ENCODE data around the gene SIAH2. TPM values are rescaled to one million over a fixed set of nuclear protein-coding genes. Genes with fewer than 3 reads are reported as not detected.

The SIAH2 gene, protein sequence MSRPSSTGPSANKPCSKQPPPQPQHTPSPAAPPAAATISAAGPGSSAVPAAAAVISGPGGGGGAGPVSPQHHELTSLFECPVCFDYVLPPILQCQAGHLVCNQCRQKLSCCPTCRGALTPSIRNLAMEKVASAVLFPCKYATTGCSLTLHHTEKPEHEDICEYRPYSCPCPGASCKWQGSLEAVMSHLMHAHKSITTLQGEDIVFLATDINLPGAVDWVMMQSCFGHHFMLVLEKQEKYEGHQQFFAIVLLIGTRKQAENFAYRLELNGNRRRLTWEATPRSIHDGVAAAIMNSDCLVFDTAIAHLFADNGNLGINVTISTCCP
- 55.6 and 102 TPM in 2 replicates for total RNA-seq

DNA sequence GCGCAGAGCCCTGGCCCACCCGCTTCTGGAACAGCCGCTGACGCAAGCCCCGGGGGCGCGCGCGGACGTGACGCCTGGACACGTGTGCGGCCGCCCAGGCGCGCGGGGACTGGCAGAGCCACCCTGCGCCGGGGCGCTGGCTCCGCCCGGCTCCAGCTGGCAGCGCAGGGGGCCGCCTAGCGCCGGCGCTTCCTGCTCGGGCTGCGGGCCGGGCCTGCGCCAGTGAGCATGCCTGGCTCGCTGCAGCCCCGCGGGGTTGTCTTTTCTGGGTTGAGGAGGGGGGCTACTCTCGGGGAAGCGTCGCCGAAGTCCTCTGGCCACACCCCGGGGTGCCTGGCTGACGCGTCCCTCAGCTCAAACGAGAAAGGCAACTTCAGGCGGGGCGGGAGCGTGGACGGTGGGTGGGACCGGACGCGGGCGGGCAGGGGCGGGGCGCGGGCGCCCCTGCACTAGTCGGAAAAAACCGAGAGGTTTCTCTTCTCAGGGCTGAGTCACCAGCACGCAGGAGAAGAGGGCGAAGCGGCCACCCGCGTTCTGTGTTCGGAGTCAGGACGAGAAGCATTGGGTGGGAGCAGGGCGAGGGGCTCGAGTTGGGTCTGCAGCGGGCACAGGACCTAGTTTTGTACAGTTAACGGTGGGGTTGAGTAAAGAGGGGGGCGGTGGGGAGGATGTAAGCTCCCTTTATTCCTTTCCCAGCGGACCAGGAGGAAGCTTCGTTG, at the start of gene SIAH2:
SIAH2 (minus strand) TSS at position 48 of the 719 bp plus-strand sequence. CDS start 320 bp downstream, outside the sequence.

DNA sequence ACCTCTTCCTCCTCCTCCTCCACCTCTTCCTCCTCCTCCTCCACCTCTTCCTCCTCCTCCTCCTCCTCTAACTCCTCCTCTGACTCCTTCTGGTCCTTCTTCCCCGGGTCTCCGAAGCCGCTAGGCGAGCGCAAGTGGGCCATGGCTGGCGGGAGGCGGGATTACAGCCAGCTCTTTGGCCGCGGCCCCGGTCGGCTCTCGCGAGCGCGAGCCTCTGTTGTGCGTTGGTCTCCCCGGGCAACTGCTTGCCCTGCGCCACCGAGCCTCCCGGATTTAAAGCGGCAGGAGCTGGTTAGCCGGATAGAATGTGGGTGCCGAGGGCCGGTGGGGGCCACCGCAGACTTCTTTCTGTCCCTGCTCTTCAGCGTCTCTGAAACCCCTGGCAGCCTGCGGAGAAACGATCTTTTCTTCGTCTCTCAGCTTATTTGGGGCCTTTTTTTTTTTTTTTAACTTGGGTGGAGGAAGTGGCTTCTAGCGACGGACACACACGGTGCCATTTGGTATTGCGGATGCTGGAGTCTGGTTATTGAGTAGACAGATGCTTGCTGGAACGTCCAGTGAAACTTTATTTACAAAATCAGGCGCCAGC, 59.1 kb downstream of the SIAH2 start, which contains the start of gene ERICH6:
ERICH6 (minus strand) TSS at position 165 of the 589 bp plus-strand sequence; CDS start at position 143, 22 bp downstream.

Other genes starting within 250 kb of the SIAH2 start
- gene SERP1, start 216.7 kb downstream of the SIAH2 start, total RNA-seq, result 255 and 288 TPM in 2 replicates
- gene EIF2A, start 216.4 kb downstream of the SIAH2 start, total RNA-seq, result 258 and 260 TPM in 2 replicates
- gene SELENOT, start 159.8 kb downstream of the SIAH2 start, total RNA-seq, result 182 and 285 TPM in 2 replicates
- gene ERICH6, start 59.2 kb downstream of the SIAH2 start, total RNA-seq, result under 0.01 and 0.24 TPM in 2 replicates
- gene MINDY4B, start 142.3 kb upstream of the SIAH2 start, total RNA-seq, result not detected in 2 replicates
- not detected in 2 replicates for gene CLRN1, start 209.6 kb upstream of the SIAH2 start, total RNA-seq

Data from tracheal epithelial cell (primary cell).